ENCODE results near the gene MED13.
"Not testable (repeated sequence)": the region's sequence is repeated elsewhere in the genome, so short reads cannot be mapped to it uniquely, and the experiment has no call there.

The MED13 gene

GRCh38 chr17:61908292-61909037 lies 156.6 kb downstream of the MED13 start:
- DNase-seq (ENCODE audit: low spot score), result no peak

DNA sequence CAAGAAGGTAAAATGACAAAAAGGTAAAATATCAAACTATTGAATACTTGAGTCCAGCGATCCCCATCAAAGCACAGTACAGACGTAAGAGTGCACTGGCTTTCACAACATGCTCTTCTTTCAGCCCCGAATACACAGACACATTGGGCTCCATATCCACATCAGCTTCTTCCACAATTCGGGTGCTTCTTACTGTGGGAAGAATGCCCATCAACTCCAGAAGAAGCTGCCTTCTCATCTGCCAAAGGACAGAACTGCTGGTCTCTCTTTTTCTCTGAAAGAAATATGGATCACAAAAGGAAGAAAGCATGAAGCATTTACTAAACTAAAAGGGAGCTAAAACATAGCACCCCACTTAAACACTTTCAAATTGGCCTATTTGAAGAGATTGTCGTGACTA lies 157.7 kb downstream of the MED13 start:
- DNase-seq (ENCODE audit: low spot score), result no peak

DNA sequence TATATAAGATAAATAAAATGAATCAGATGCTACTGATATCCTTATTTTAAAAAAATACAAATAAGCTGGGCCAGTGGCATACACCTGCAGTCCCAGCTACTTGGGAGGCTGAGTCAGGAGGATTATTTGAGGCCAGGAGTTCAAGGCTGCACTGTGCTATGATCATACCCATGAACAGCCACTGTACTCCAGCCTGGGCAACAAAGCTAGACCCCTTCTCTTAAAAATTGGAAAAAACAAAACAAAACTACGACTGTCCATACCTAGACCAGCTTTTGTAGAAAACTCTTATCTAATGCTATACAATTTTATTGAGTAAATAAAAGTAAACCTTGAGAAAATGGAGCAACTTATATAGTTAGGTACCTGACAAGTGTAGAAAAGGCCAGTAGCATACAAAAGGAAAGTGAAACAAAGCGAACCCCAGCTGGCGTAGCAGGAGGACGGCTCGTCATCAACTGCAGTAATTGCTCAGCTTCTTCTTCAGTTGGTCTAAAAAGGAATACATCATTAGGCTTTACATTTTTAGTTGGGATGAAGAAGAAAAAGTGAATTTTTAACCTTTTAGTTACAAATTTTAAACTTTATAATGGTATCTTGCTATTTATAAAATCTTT lies 160.9 kb downstream of the MED13 start:
- DNase-seq (ENCODE audit: low spot score), result no peak

GRCh38 chr17:61903251-61903650 lies 161.8 kb downstream of the MED13 start:
- DNase-seq (ENCODE audit: low spot score), result no peak

DNA sequence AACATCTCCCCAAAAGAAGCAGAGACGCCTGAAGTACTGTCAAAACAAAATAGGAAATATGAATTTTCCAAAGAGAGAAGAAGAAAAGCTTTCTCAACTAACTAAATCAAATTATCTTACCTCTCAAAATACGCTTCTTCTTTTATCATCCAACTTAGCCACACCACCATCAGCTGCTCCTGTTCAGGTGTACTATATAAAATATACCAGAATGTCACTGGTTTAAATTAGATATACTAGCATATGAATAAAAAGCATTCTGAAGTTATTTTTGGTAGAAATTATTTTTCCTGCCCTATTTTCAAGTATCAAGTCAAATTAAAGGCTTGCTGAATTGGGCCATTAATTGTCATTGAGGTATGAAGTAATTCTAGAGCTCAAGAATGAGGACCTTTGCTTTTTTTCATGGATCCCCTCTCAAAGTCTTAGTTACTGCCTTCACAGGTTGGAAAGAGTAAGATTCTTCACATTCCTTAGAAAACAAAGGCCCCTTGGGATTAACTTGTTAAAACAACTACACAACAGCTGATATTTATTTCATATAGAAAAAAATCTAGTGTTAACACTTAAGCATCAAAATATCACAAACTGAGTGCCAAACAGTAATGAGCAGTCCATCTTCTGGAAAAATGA lies 167.4 kb downstream of the MED13 start:
- no peak for DNase-seq (ENCODE audit: low spot score)

DNA sequence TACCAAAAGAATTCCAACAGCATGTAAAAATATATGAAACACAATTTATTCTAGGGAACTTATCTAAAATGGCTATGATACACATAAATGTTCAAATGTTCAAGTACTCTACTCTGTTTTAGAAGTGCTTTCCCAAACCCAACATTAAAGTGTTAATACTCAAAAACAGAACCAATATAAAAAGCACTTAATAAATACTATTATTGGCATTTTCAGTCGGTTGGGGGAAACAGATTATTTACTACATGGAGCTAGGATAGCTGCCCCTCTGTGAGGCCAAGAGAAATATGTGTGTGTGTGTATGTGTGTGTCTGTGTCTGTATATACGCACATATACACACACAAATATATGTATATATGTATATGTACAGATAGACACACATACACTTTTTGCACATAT lies 169.7 kb downstream of the MED13 start:
- DNase-seq (ENCODE audit: low spot score), result no peak

DNA sequence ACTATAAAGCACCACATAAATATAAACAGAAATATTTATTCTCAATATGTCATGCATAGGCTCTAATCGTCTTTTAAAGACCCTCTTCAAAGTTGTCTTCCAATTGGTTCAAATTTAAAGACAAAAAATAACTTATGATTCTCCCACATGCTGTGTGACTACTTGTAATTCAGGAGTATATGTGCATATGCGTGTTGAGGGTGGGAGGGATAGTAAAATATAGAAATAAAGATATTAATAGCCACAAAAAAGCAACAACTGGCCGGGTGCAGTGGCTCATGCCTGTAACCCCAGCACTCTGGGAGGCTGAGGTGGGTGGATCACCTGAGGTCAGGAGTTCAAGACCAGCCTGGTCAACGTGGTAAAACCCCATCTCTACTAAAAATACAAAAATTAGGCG lies 170.8 kb downstream of the MED13 start:
- DNase-seq (ENCODE audit: low spot score), result not testable (repeated sequence)
